ENCODE results near the gene MRPL46.

GRCh38 chr15:88419830-88420229 is 47.4 kb downstream of the MRPL46 start:
- TF ChIP-seq HDGF (IDR thresholded peaks at IDR 0.05; ENCODE audit: borderline replicate concordance): no peak
- TF ChIP-seq ARNT (IDR thresholded peaks at IDR 0.05): no peak
- TF ChIP-seq SUZ12 (IDR thresholded peaks at IDR 0.05): no peak
- TF ChIP-seq NFRKB (IDR thresholded peaks at IDR 0.05): no peak
- TF ChIP-seq PKNOX1 (IDR thresholded peaks at IDR 0.05): no peak
- no peak for TF ChIP-seq BHLHE40 (IDR thresholded peaks at IDR 0.05; ENCODE audit: borderline replicate concordance)
- TF ChIP-seq TARDBP (IDR thresholded peaks at IDR 0.05): no peak
